Measurements from ENCODE around the gene CCDC24.

CCDC24 gene

GRCh38 chr1:43960798-43961197 is 30.6 kb upstream of the CCDC24 start:
- Histone ChIP-seq H3K27ac (replicated peaks; ENCODE audit: low read length) (no peak overlapping the region), H3K4ac (ENCODE audit: low read length) (no peak overlapping the region), H2AFZ (ENCODE audit: low read length) (no peak overlapping the region), H3K79me1 (ENCODE audit: low read depth, low read length) (no peaks in the 10 kb centered on the region), H4K8ac (ENCODE audit: low read depth, low read length) (no peak overlapping the region), H3K36me3 (replicated peaks in 1 of 2; ENCODE audit: control insufficient read depth in 2 of 2, insufficient read depth in 2 of 2, low read length in 2 of 2) (peaks cover 19 to 64% of the 10 kb centered on the region in 2 donors), H2BK12ac (ENCODE audit: low read length) (no peak overlapping the region), H3K4me3 (ENCODE audit: low read length in 2 of 2) (no peak overlapping the region), H2AK5ac (ENCODE audit: low read depth, low read length) (no peak overlapping the region), H3K23ac (ENCODE audit: low read depth, low read length, poor library complexity) (no peak overlapping the region), H3K14ac (ENCODE audit: low read length) (no peak overlapping the region), H2BK120ac (ENCODE audit: low read depth, low read length) (no peak overlapping the region), H3K27me3 (ENCODE audit: control insufficient read depth in 3 of 3, insufficient read depth in 3 of 3, low read depth in 1 of 3, low read length in 3 of 3) (no peaks in the 10 kb centered on the region), H3K18ac (ENCODE audit: low read length) (no peak overlapping the region), H4K91ac (ENCODE audit: low read depth, low read length, poor library complexity) (no peak overlapping the region), H3K4me1 (ENCODE audit: control insufficient read depth in 2 of 2, insufficient read depth in 1 of 2, low read depth in 1 of 2, low read length in 2 of 2) (no peaks in the 10 kb centered on the region), H2BK5ac (ENCODE audit: low read length) (no peak overlapping the region), H2BK15ac (ENCODE audit: low read length) (no peak overlapping the region), H3K4me2 (ENCODE audit: insufficient read depth, low read length, poor library complexity, severe bottlenecking) (no peak overlapping the region), H3K9me3 (replicated peaks in 1 of 2; ENCODE audit: control insufficient read depth in 2 of 2, insufficient read depth in 1 of 2, low read depth in 1 of 2, low read length in 2 of 2) (no peaks in the 10 kb centered on the region), H3K9ac (ENCODE audit: low read depth, low read length, poor library complexity) (no peak overlapping the region)
- no peak for DNase-seq (ENCODE audit: low spot score)
- no CpG with 5 or more reads among the region's 8 CpGs for WGBS, 2 donors (ENCODE audit: extremely low coverage in 2 of 2, insufficient read length in 2 of 2, insufficient replicate concordance in 1 of 2)

- Histone ChIP-seq H3K4me1 (ENCODE audit: control insufficient read depth in 2 of 2, insufficient read depth in 1 of 2, low read depth in 1 of 2, low read length in 2 of 2) (no peaks in the 10 kb centered on the region), H3K14ac (ENCODE audit: low read length) (no peak overlapping the region), H3K23ac (ENCODE audit: low read depth, low read length, poor library complexity) (no peak overlapping the region), H2BK15ac (ENCODE audit: low read length) (no peak overlapping the region), H4K8ac (ENCODE audit: low read depth, low read length) (no peak overlapping the region), H3K36me3 (replicated peaks in 1 of 2; ENCODE audit: control insufficient read depth in 2 of 2, insufficient read depth in 2 of 2, low read length in 2 of 2) (peaks cover 18 to 60% of the 10 kb centered on the region in 2 donors), H3K18ac (ENCODE audit: low read length) (no peak overlapping the region), H2AK5ac (ENCODE audit: low read depth, low read length) (no peak overlapping the region), H3K4me3 (ENCODE audit: low read length in 2 of 2) (no peak overlapping the region), H2BK120ac (ENCODE audit: low read depth, low read length) (no peak overlapping the region), H3K4ac (ENCODE audit: low read length) (no peak overlapping the region), H2BK12ac (ENCODE audit: low read length) (no peak overlapping the region), H3K27ac (replicated peaks; ENCODE audit: low read length) (no peak overlapping the region), H3K79me1 (ENCODE audit: low read depth, low read length) (no peaks in the 10 kb centered on the region), H3K9ac (ENCODE audit: low read depth, low read length, poor library complexity) (no peak overlapping the region), H2AFZ (ENCODE audit: low read length) (no peak overlapping the region), H2BK5ac (ENCODE audit: low read length) (no peak overlapping the region), H3K9me3 (replicated peaks in 1 of 2; ENCODE audit: control insufficient read depth in 2 of 2, insufficient read depth in 1 of 2, low read depth in 1 of 2, low read length in 2 of 2) (no peaks in the 10 kb centered on the region), H4K91ac (ENCODE audit: low read depth, low read length, poor library complexity) (no peak overlapping the region), H3K4me2 (ENCODE audit: insufficient read depth, low read length, poor library complexity, severe bottlenecking) (no peak overlapping the region), H3K27me3 (ENCODE audit: control insufficient read depth in 3 of 3, insufficient read depth in 3 of 3, low read depth in 1 of 3, low read length in 3 of 3) (no peaks in the 10 kb centered on the region)
- no peak for DNase-seq (ENCODE audit: low spot score)
- WGBS, 2 donors (ENCODE audit: extremely low coverage in 2 of 2, insufficient read length in 2 of 2, insufficient replicate concordance in 1 of 2) = no CpG with 5 or more reads among the region's 3 CpGs
Observed at GRCh38 chr1:43961692-43962091, 29.7 kb upstream of the CCDC24 start.

GRCh38 chr1:43962324-43962723 is 29.1 kb upstream of the CCDC24 start:
- Histone ChIP-seq H3K36me3 (replicated peaks in 1 of 2; ENCODE audit: control insufficient read depth in 2 of 2, insufficient read depth in 2 of 2, low read length in 2 of 2) (peaks cover 15 to 57% of the 10 kb centered on the region in 2 donors), H2BK15ac (ENCODE audit: low read length) (no peak overlapping the region), H3K18ac (ENCODE audit: low read length) (no peak overlapping the region), H3K4ac (ENCODE audit: low read length) (no peak overlapping the region), H4K91ac (ENCODE audit: low read depth, low read length, poor library complexity) (no peak overlapping the region), H3K14ac (ENCODE audit: low read length) (no peak overlapping the region), H2BK12ac (ENCODE audit: low read length) (no peak overlapping the region), H3K4me3 (ENCODE audit: low read length in 2 of 2) (no peak overlapping the region), H3K23ac (ENCODE audit: low read depth, low read length, poor library complexity) (no peak overlapping the region), H3K4me1 (ENCODE audit: control insufficient read depth in 2 of 2, insufficient read depth in 1 of 2, low read depth in 1 of 2, low read length in 2 of 2) (no peaks in the 10 kb centered on the region), H2AFZ (ENCODE audit: low read length) (no peak overlapping the region), H3K79me1 (ENCODE audit: low read depth, low read length) (no peaks in the 10 kb centered on the region), H2BK120ac (ENCODE audit: low read depth, low read length) (no peak overlapping the region), H2BK5ac (ENCODE audit: low read length) (no peak overlapping the region), H3K9ac (ENCODE audit: low read depth, low read length, poor library complexity) (no peak overlapping the region), H3K4me2 (ENCODE audit: insufficient read depth, low read length, poor library complexity, severe bottlenecking) (no peak overlapping the region), H3K27me3 (ENCODE audit: control insufficient read depth in 3 of 3, insufficient read depth in 3 of 3, low read depth in 1 of 3, low read length in 3 of 3) (no peaks in the 10 kb centered on the region), H3K9me3 (replicated peaks in 1 of 2; ENCODE audit: control insufficient read depth in 2 of 2, insufficient read depth in 1 of 2, low read depth in 1 of 2, low read length in 2 of 2) (no peaks in the 10 kb centered on the region), H4K8ac (ENCODE audit: low read depth, low read length) (no peak overlapping the region), H3K27ac (replicated peaks; ENCODE audit: low read length) (no peak overlapping the region), H2AK5ac (ENCODE audit: low read depth, low read length) (no peak overlapping the region)
- no CpG with 5 or more reads among the region's 2 CpGs for WGBS, 2 donors (ENCODE audit: extremely low coverage in 2 of 2, insufficient read length in 2 of 2, insufficient replicate concordance in 1 of 2)
- DNase-seq (ENCODE audit: low spot score) = no peak

GRCh38 chr1:43963006-43963405 is 28.4 kb upstream of the CCDC24 start:
- Histone ChIP-seq H3K4me2 (ENCODE audit: insufficient read depth, low read length, poor library complexity, severe bottlenecking) (no peak overlapping the region), H2AK5ac (ENCODE audit: low read depth, low read length) (no peak overlapping the region), H2BK12ac (ENCODE audit: low read length) (no peak overlapping the region), H4K8ac (ENCODE audit: low read depth, low read length) (no peak overlapping the region), H2BK5ac (ENCODE audit: low read length) (no peak overlapping the region), H3K36me3 (replicated peaks in 1 of 2; ENCODE audit: control insufficient read depth in 2 of 2, insufficient read depth in 2 of 2, low read length in 2 of 2) (peaks cover 8 to 54% of the 10 kb centered on the region in 2 donors), H3K27ac (replicated peaks; ENCODE audit: low read length) (no peak overlapping the region), H2BK15ac (ENCODE audit: low read length) (no peak overlapping the region), H3K23ac (ENCODE audit: low read depth, low read length, poor library complexity) (no peak overlapping the region), H3K18ac (ENCODE audit: low read length) (no peak overlapping the region), H3K4me1 (ENCODE audit: control insufficient read depth in 2 of 2, insufficient read depth in 1 of 2, low read depth in 1 of 2, low read length in 2 of 2) (no peaks in the 10 kb centered on the region), H4K91ac (ENCODE audit: low read depth, low read length, poor library complexity) (no peak overlapping the region), H3K4ac (ENCODE audit: low read length) (no peak overlapping the region), H3K79me1 (ENCODE audit: low read depth, low read length) (no peaks in the 10 kb centered on the region), H2AFZ (ENCODE audit: low read length) (no peak overlapping the region), H3K27me3 (ENCODE audit: control insufficient read depth in 3 of 3, insufficient read depth in 3 of 3, low read depth in 1 of 3, low read length in 3 of 3) (no peaks in the 10 kb centered on the region), H3K4me3 (ENCODE audit: low read length in 2 of 2) (no peak overlapping the region), H2BK120ac (ENCODE audit: low read depth, low read length) (no peak overlapping the region), H3K9me3 (replicated peaks in 1 of 2; ENCODE audit: control insufficient read depth in 2 of 2, insufficient read depth in 1 of 2, low read depth in 1 of 2, low read length in 2 of 2) (no peaks in the 10 kb centered on the region), H3K9ac (ENCODE audit: low read depth, low read length, poor library complexity) (no peak overlapping the region), H3K14ac (ENCODE audit: low read length) (no peak overlapping the region)
- WGBS, 2 donors (ENCODE audit: extremely low coverage in 2 of 2, insufficient read length in 2 of 2, insufficient replicate concordance in 1 of 2) = no CpG with 5 or more reads among the region's 3 CpGs
- no peak for DNase-seq (ENCODE audit: low spot score)

Data from neuronal stem cell (in vitro differentiated cells).